H9 (cell line): ENCODE results near the gene NCF2. TPM values are rescaled to one million over a fixed set of nuclear protein-coding genes. Genes with fewer than 3 reads are reported as not detected.

Experiments
- DNase-seq: peaks from one replicate; pipeline ENCODE4 v3.0.0-alpha.2; 2017
- H2AFZ ChIP-seq: one replicate; pipeline ENCODE4 v1.6.1; 2013; ENCODE audit warnings: mild to moderate bottlenecking, low read length, control low read depth, moderate library complexity
- H2AK5ac ChIP-seq: 2 replicates; pipeline ENCODE4 v1.6.1; 2013; ENCODE audit warnings: low read length, control low read depth, mixed read lengths; ENCODE audit not compliant: insufficient read length
- H2BK120ac ChIP-seq: one replicate; pipeline ENCODE4 v1.6.1; 2013; ENCODE audit warnings: low read depth, mild to moderate bottlenecking, low read length, control low read depth, inconsistent platforms; ENCODE audit not compliant: poor library complexity, severe bottlenecking
- H2BK12ac ChIP-seq: 2 replicates; pipeline ENCODE4 v1.6.1; 2013; ENCODE audit warnings: low read length, control low read depth, mixed read lengths, low read depth; ENCODE audit not compliant: insufficient read length
- H2BK15ac ChIP-seq: 2 replicates; pipeline ENCODE4 v1.6.1; 2013; ENCODE audit warnings: low read depth, low read length, control low read depth
- H2BK20ac ChIP-seq: one replicate; pipeline ENCODE4 v1.6.1; 2013; ENCODE audit warnings: low read depth, mild to moderate bottlenecking, low read length, control low read depth, inconsistent platforms; ENCODE audit not compliant: poor library complexity, severe bottlenecking
- H2BK5ac ChIP-seq: 2 replicates; pipeline ENCODE4 v1.6.1; 2013; ENCODE audit warnings: low read length, control low read depth, mixed read lengths; ENCODE audit not compliant: insufficient read length
- H3K14ac ChIP-seq: 2 replicates; pipeline ENCODE4 v1.6.1; 2013; ENCODE audit warnings: low read length, control low read depth; ENCODE audit not compliant: insufficient read depth
- H3K18ac ChIP-seq: 2 replicates; pipeline ENCODE4 v1.6.1; 2013; ENCODE audit warnings: low read depth, mild to moderate bottlenecking, mixed read lengths, low read length, control low read depth; ENCODE audit not compliant: insufficient read length
- H3K23ac ChIP-seq: 2 replicates; pipeline ENCODE4 v1.6.1; 2013; ENCODE audit warnings: low read length, control low read depth, mixed read lengths, low read depth; ENCODE audit not compliant: insufficient read length
- H3K23me2 ChIP-seq: 2 replicates; pipeline ENCODE4 v1.6.1; 2013; ENCODE audit warnings: low read depth, mild to moderate bottlenecking, mixed read lengths, low read length, control low read depth; ENCODE audit not compliant: insufficient read length, poor library complexity, severe bottlenecking
- H3K27ac ChIP-seq: 2 replicates; pipeline ENCODE4 v1.5.1; 2013; ENCODE audit warnings: low read length, control low read depth, mixed read lengths, low read depth; ENCODE audit not compliant: insufficient read length
- H3K27me3 ChIP-seq: 2 replicates; pipeline ENCODE4 v1.6.1; 2013; ENCODE audit warnings: low read length, control low read depth, inconsistent platforms; ENCODE audit not compliant: insufficient read depth
- H3K4ac ChIP-seq: 2 replicates; pipeline ENCODE4 v1.6.1; 2013; ENCODE audit warnings: low read depth, mild to moderate bottlenecking, control low read depth, inconsistent platforms, low read length, moderate library complexity
- H3K4me1 ChIP-seq: 2 replicates; pipeline ENCODE4 v1.6.1; 2013; ENCODE audit warnings: low read length, control low read depth, inconsistent platforms; ENCODE audit not compliant: insufficient read depth
- H3K4me2 ChIP-seq: 2 replicates; pipeline ENCODE4 v1.6.1; 2013; ENCODE audit warnings: low read length, control low read depth, mixed read lengths; ENCODE audit not compliant: insufficient read length, insufficient read depth
- H3K56ac ChIP-seq: 2 replicates; pipeline ENCODE4 v1.6.1; 2013; ENCODE audit warnings: low read depth, mild to moderate bottlenecking, mixed read lengths, low read length, control low read depth; ENCODE audit not compliant: insufficient read length
- H3K79me1 ChIP-seq: 2 replicates; pipeline ENCODE4 v1.6.1; 2013; ENCODE audit warnings: low read depth, mild to moderate bottlenecking, moderate library complexity, low read length, control low read depth, inconsistent platforms; ENCODE audit not compliant: insufficient read depth, poor library complexity, severe bottlenecking
- H3K79me2 ChIP-seq: 2 replicates; pipeline ENCODE4 v1.6.1; 2013; ENCODE audit warnings: low read length, control low read depth, inconsistent platforms; ENCODE audit not compliant: insufficient read depth
- H3K9ac ChIP-seq: 2 replicates; pipeline ENCODE4 v1.6.1; 2013; ENCODE audit warnings: low read length, control low read depth, mixed read lengths; ENCODE audit not compliant: insufficient read length; ENCODE audit errors: extremely low read depth
- H3K9me3 ChIP-seq: one replicate; pipeline ENCODE4 v1.6.1; 2013; ENCODE audit warnings: low read depth, low read length, inconsistent platforms; ENCODE audit not compliant: control insufficient read depth
- H3T11ph ChIP-seq: one replicate; pipeline ENCODE4 v1.6.1; 2013; ENCODE audit warnings: mild to moderate bottlenecking, low read length, control low read depth, inconsistent platforms
- H4K20me1 ChIP-seq: one replicate; pipeline ENCODE4 v1.6.1; 2013; ENCODE audit not compliant: control insufficient read depth, insufficient read length, insufficient read depth
- H4K5ac ChIP-seq: 2 replicates; pipeline ENCODE4 v1.6.1; 2013; ENCODE audit warnings: low read depth, mild to moderate bottlenecking, mixed read lengths, low read length, control low read depth; ENCODE audit not compliant: insufficient read length
- H4K8ac ChIP-seq: replicated peaks from 2 replicates; pipeline ENCODE4 v1.6.1; 2013; ENCODE audit warnings: low read length, control low read depth, mixed read lengths, low read depth; ENCODE audit not compliant: insufficient read length
- H4K91ac ChIP-seq: 2 replicates; pipeline ENCODE4 v1.6.1; 2013; ENCODE audit warnings: low read depth, mild to moderate bottlenecking, moderate library complexity, mixed read lengths, low read length, control low read depth; ENCODE audit not compliant: insufficient read length
- H3K27ac Mint-ChIP-seq, 3 experiments: 2 replicates in 2 of 3; 3 replicates in 1 of 3; pipeline ENCODE4 v1.8.0; 2020 to 2021; ENCODE audit warnings: mixed read lengths in 3 of 3, mild to moderate bottlenecking in 1 of 3, moderate library complexity in 1 of 3
- H3K27me3 Mint-ChIP-seq: 2 replicates; pipeline ENCODE4 v1.8.0; 2021; ENCODE audit warnings: low read depth, mild to moderate bottlenecking, moderate library complexity, mixed read lengths
- H3K36me3 Mint-ChIP-seq, 3 experiments: 2 replicates in 2 of 3; 3 replicates in 1 of 3; pipeline ENCODE4 v1.8.0; 2020 to 2021; ENCODE audit warnings: low read depth in 3 of 3, mixed read lengths in 3 of 3; ENCODE audit not compliant: insufficient read depth in 1 of 3
- H3K4me1 Mint-ChIP-seq, 2 experiments: 2 replicates each; pipeline ENCODE4 v1.8.0; 2020; ENCODE audit warnings: mixed read lengths in 2 of 2
- H3K4me3 Mint-ChIP-seq, 2 experiments: 2 replicates in 1 of 2; 3 replicates in 1 of 2; pipeline ENCODE4 v1.8.0; 2020 to 2021; ENCODE audit warnings: mild to moderate bottlenecking in 2 of 2, mixed read lengths in 2 of 2, moderate library complexity in 1 of 2
- H3K9me3 Mint-ChIP-seq, 2 experiments: 2 replicates in 1 of 2; 3 replicates in 1 of 2; pipeline ENCODE4 v1.8.0; 2020; ENCODE audit warnings: mild to moderate bottlenecking in 2 of 2, mixed read lengths in 2 of 2, moderate library complexity in 1 of 2
- WGBS: extraction: QIAGEN DNeasy Blood & Tissue Kit; methylation state at CpG from one replicate; pipeline ENCODE4 v1.1.7; 2013; ENCODE audit warnings: missing lambda C conversion rate, low lambda C conversion rate, mixed read lengths; ENCODE audit not compliant: insufficient read length; ENCODE audit errors: extremely low coverage; 5-methylcytosine and 5-hydroxymethylcytosine counted together
- total RNA-seq: library from RNA; stranded (reverse); gene quantifications from 2 replicates; pipeline ENCODE4 v1.2.1, GENCODE V29; 2021
- TF ChIP-seq, protein P1 (sequence below): fragments of 200-600 bp; sonication (generic); conservative IDR thresholded peaks from 3 replicates; pipeline ENCODE4 v1.8.0; 2021; ENCODE audit warnings: antibody characterized with exemption, mild to moderate bottlenecking

Gene NCF2
- total RNA-seq, 1 experiment from 2014 or later, result not detected

GRCh38 chr1:183546427-183546826, 43.8 kb downstream of the NCF2 start:
- peaks cover 31 to 81% (median 63%) of the 10 kb centered on the region in 3 experiments; a peak in 6 of 7 replicates for H3K36me3 Mint-ChIP-seq
- Histone ChIP-seq H2BK120ac (no peak overlapping the region), H2AK5ac (no peak overlapping the region), H3K23me2 (no peaks in the 10 kb centered on the region), H3K9ac (no peak overlapping the region), H3K18ac (no peak overlapping the region), H3K9me3 (no peaks in the 10 kb centered on the region), H3K56ac (no peak overlapping the region), H3K23ac (no peak overlapping the region), H2BK15ac (no peak overlapping the region), H4K5ac (no peak overlapping the region), H3K4me1 (peaks cover 2% of the 10 kb centered on the region; the same call in 1 of the 2 replicates), H3K79me2 (no peaks in the 10 kb centered on the region), H3K14ac (no peak overlapping the region), H2AFZ (no peak overlapping the region), H4K8ac (no peak overlapping the region), H3T11ph (no peak overlapping the region), H3K79me1 (no peaks in the 10 kb centered on the region), H2BK5ac (no peak overlapping the region), H2BK12ac (no peak overlapping the region), H3K27me3 (no peaks in the 10 kb centered on the region), H2BK20ac (no peak overlapping the region), H4K20me1 (no peaks in the 10 kb centered on the region), H3K27ac (no peak overlapping the region), H3K4me2 (no peak overlapping the region), H3K4ac (no peak overlapping the region), H4K91ac (no peak overlapping the region)
- no CpG with 5 or more reads among the region's 2 CpGs for WGBS
- peaks cover 30 to 36% of the 10 kb centered on the region in 2 experiments for H3K4me1 Mint-ChIP-seq
- H3K27me3 Mint-ChIP-seq, result no peaks in the 10 kb centered on the region
- DNase-seq, result no peak
- H3K9me3 Mint-ChIP-seq, result no peaks in the 10 kb centered on the region
- peak overlapping the region in 1 of 3 experiments; percentile 81; a peak in 4 of 7 replicates for H3K27ac Mint-ChIP-seq
- H3K4me3 Mint-ChIP-seq, result no peak overlapping the region
- TF ChIP-seq, protein P1, sequence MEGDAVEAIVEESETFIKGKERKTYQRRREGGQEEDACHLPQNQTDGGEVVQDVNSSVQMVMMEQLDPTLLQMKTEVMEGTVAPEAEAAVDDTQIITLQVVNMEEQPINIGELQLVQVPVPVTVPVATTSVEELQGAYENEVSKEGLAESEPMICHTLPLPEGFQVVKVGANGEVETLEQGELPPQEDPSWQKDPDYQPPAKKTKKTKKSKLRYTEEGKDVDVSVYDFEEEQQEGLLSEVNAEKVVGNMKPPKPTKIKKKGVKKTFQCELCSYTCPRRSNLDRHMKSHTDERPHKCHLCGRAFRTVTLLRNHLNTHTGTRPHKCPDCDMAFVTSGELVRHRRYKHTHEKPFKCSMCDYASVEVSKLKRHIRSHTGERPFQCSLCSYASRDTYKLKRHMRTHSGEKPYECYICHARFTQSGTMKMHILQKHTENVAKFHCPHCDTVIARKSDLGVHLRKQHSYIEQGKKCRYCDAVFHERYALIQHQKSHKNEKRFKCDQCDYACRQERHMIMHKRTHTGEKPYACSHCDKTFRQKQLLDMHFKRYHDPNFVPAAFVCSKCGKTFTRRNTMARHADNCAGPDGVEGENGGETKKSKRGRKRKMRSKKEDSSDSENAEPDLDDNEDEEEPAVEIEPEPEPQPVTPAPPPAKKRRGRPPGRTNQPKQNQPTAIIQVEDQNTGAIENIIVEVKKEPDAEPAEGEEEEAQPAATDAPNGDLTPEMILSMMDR, result no peak
